Heart right ventricle (tissue), 16 donors: ENCODE data around the gene SMG6. TPM values are rescaled to one million over a fixed set of nuclear protein-coding genes. Genes with fewer than 3 reads are reported as not detected.

Experiments used
- ATAC-seq, 8 donors: fragments of 200-7000 bp; cut with Tn5 transposase; one replicate each; pipeline ENCODE4 v1.9.1; 2020; ENCODE audit warnings: mild to moderate bottlenecking in 8 of 8, moderate library complexity in 8 of 8, moderate number of reproducible peaks in 1 of 8
- DNase-seq, 2 donors: peaks; one replicate each; pipeline ENCODE4 v3.0.0-alpha.2; 2020
- H3K27ac ChIP-seq, 10 donors: fragments of 200-600 bp; sonication (generic) in 2 of 10; one replicate each; pipeline versions ENCODE4 v1.5.0 to v1.8.0; 2020 to 2022; ENCODE audit warnings: mild to moderate bottlenecking in 3 of 10
- H3K27me3 ChIP-seq, 7 donors: fragments of 200-600 bp; one replicate each; pipeline ENCODE4 v1.8.0; 2021 to 2022; ENCODE audit warnings: mild to moderate bottlenecking in 2 of 7
- H3K36me3 ChIP-seq, 9 donors: fragments of 200-600 bp; sonication (generic) in 1 of 9; one replicate each; pipeline versions ENCODE4 v1.5.0 to v1.8.0; 2020 to 2022; ENCODE audit warnings: mild to moderate bottlenecking in 2 of 9
- H3K4me1 ChIP-seq, 9 donors: fragments of 200-600 bp; sonication (generic) in 1 of 9; one replicate each; pipeline versions ENCODE4 v1.5.0 to v1.8.0; 2020 to 2022; ENCODE audit warnings: mild to moderate bottlenecking in 4 of 9
- H3K4me3 ChIP-seq, 10 donors: fragments of 200-600 bp; sonication (generic) in 2 of 10; one replicate each; pipeline versions ENCODE4 v1.5.0 to v1.8.0; 2020 to 2022; ENCODE audit warnings: mild to moderate bottlenecking in 7 of 10, moderate library complexity in 2 of 10
- H3K9me3 ChIP-seq, 11 donors: fragments of 200-600 bp in 10 of 11; sonication (generic) in 2 of 11; one replicate each; pipeline versions ENCODE4 v1.5.0 to v1.8.0; 2013 to 2022; ENCODE audit warnings: mild to moderate bottlenecking in 2 of 11, control low read depth in 1 of 11, moderate library complexity in 1 of 11
- CTCF ChIP-seq, 9 donors: fragments of 200-600 bp; sonication (generic) in 2 of 9; IDR thresholded peaks; one replicate each; pipeline versions ENCODE4 v1.5.0 to v1.8.0; 2021 to 2022; ENCODE audit warnings: antibody characterized with exemption in 9 of 9, mild to moderate bottlenecking in 5 of 9, moderate library complexity in 1 of 9
- WGBS, 2 donors: extraction: QIAGEN DNeasy Blood & Tissue Kit; methylation state at CpG; one replicate each; pipeline ENCODE4 v1.1.7; 2013; ENCODE audit warnings: inconsistent platforms in 1 of 2; 5-methylcytosine and 5-hydroxymethylcytosine counted together
- intact Hi-C, 10 donors: fragments of 100-400 bp; cut with DNase I; formaldehyde crosslinking; loops; one replicate each; pipeline versions ENCODE4 v1.11.1 to v1.14.2; 2022
- polyA plus RNA-seq, 2 donors: library from polyadenylated mRNA; stranded (reverse); fragments of 200-250 nt; gene quantifications; one replicate each; pipeline ENCODE4 v1.2.3, GENCODE V29; 2013
- total RNA-seq, 10 donors: library from RNA; stranded (reverse); fragmentation: NEBNext Ultra II Directional in 3 of 10; extraction: Animal tissue kit (Norgen Biotek cat#: 25700) in 3 of 10; gene quantifications; one replicate each; pipeline versions ENCODE4 v1.2.1 to v1.2.4, GENCODE V29; 2021 to 2023
- donor health status: Arrhythmogenic right ventricular cardiomyopathy.
- donor health status: ischemic (EF 13 %, LVEDD 7.1; RV severe dilation, severe dysfunction).
- donor health status: healthy with polysubstance abuse.
- donor health status: DM: no; HTN: yes; CAD: no.
- donor health status: DM: no; HTN: no; CAD: no.
- donor health status: ischemic (EF 25% LVEDD 6.9; RV normal size, moderate dysfunction).
- donor health status: ischemic (EF 25% LVEDD 5.7; RV mildly dilated, moderate dysfunction).
- donor health status: healthy.
- donor health status: DM: yes; HTN: yes; CAD: no.
- donor health status: Ischemic cardiomyopathy.
- donor health status: ischemic (EF 35%, LVEDD 5.7; RV mildly dilated, moderate dysfunction).
- donor health status: nonischemic (EF 11% LVEDD 7.7; RV severe dilation, severe dysfunction).
- donor health status: DM: yes; HTN: yes; CAD: no.
- donor health status: PGD.
- donor health status: ischemic (EF 29% LVEDD 5.4; RV normal size, mild dysfunction).
- donor health status: nonischemic (EF 23%, LVEDD 6.1; RV moderate dilation, normal function).

The SMG6 gene
- total and polyA plus RNA-seq, 12 donors, result 13.6 to 28.1 (median 19.6) TPM

- Histone ChIP-seq H3K36me3 (peaks cover 0 to 57% (median 16%) of the 10 kb centered on the region in 9 donors), H3K27ac (peak overlapping the region in 9 of 10 donors; percentile 33 to 87 (median 73)), H3K27me3 (no peaks in the 10 kb centered on the region), H3K9me3 (no peaks in the 10 kb centered on the region), H3K4me1 (peaks cover 24 to 67% (median 57%) of the 10 kb centered on the region in 9 donors), H3K4me3 (no peak overlapping the region)
- intact Hi-C loops, result no loop called here
- no peak for TF ChIP-seq CTCF (IDR thresholded peaks at IDR 0.05)
- WGBS, 2 donors, result 45 to 54% methylated on average over 4 of the region's 4 CpGs
- ATAC-seq (peak in 7 of 8 donors; percentile 49 to 72 (median 57)), DNase-seq (no peak)
Observed at GRCh38 chr17:2190014-2190413, 113.6 kb downstream of the SMG6 start.

- no peak for TF ChIP-seq CTCF (IDR thresholded peaks at IDR 0.05)
- peak; percentile 27 to 70 (median 42) for ATAC-seq
- no peak for DNase-seq
- peaks cover 0 to 56% (median 12%) of the 10 kb centered on the region in 9 donors for H3K36me3 ChIP-seq
- H3K4me1 ChIP-seq, result peaks cover 24 to 60% (median 54%) of the 10 kb centered on the region in 9 donors
- no peak overlapping the region for H3K4me3 ChIP-seq
- 42 to 48% methylated on average over 8 of the region's 8 CpGs for WGBS, 2 donors
- no peaks in the 10 kb centered on the region for H3K27me3 ChIP-seq
- H3K27ac ChIP-seq, result peak overlapping the region; percentile 0 to 87 (median 72)
- no peaks in the 10 kb centered on the region for H3K9me3 ChIP-seq
- intact Hi-C loops, result loop anchor here in 1 of 10 donors (10.0 kb wide), 1 partner anchor 64 kb away; no protein-coding TSS in a partner anchor
Observed at GRCh38 chr17:2188971-2189630, 114.5 kb downstream of the SMG6 start.

GRCh38 chr17:2187758-2188157, 115.8 kb downstream of the SMG6 start:
- Histone ChIP-seq H3K36me3 (peaks cover 0 to 53% (median 12%) of the 10 kb centered on the region in 9 donors), H3K27ac (peak overlapping the region in 2 of 10 donors; percentile 77 to 83), H3K9me3 (no peaks in the 10 kb centered on the region), H3K27me3 (no peaks in the 10 kb centered on the region), H3K4me3 (no peak overlapping the region), H3K4me1 (peaks cover 24 to 60% (median 49%) of the 10 kb centered on the region in 9 donors)
- no peak for TF ChIP-seq CTCF (IDR thresholded peaks at IDR 0.05)
- 73 to 83% methylated on average over 5 of the region's 5 CpGs for WGBS, 2 donors
- intact Hi-C loops, result loop anchor here in 1 of 10 donors (10.0 kb wide), 1 partner anchor 63 kb away; no protein-coding TSS in a partner anchor
- DNase-seq (no peak), ATAC-seq (no peak)

DNA sequence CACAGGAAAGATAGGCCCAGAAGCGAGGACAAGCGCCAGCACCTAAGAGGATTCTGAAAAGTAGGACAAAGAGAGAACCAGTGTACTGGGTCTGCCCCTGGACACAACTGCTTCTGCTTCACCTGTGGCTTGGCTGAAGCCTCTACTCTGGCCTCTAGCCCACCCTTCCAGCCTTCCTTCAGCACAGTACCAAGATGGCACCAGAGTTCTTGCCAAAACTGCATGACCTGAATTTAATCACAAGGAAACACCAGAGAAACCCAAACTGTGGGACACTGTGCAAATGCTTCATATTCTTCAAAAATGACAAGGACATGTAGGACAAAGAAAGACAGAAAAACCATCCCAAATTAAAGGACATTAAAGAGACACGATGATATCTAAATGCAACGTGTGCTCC, 116.6 kb downstream of the SMG6 start:
- H3K27me3 ChIP-seq, result no peaks in the 10 kb centered on the region
- WGBS, 2 donors, result 94 to 95% methylated on average over 4 of the region's 4 CpGs
- no peak overlapping the region for H3K4me3 ChIP-seq
- no peaks in the 10 kb centered on the region for H3K9me3 ChIP-seq
- H3K27ac ChIP-seq, result peak overlapping the region in 2 of 10 donors; percentile 7 to 77
- H3K36me3 ChIP-seq, result peaks cover 0 to 61% (median 12%) of the 10 kb centered on the region in 9 donors
- TF ChIP-seq CTCF (IDR thresholded peaks at IDR 0.05), result no peak
- intact Hi-C loops, result loop anchor here in 1 of 10 donors (10.0 kb wide), 1 partner anchor 62 kb away; no protein-coding TSS in a partner anchor
- peaks cover 26 to 60% (median 48%) of the 10 kb centered on the region in 9 donors for H3K4me1 ChIP-seq
- ATAC-seq (no peak), DNase-seq (no peak)
